ENCODE data around the gene HSD11B2. TPM values are rescaled to one million over a fixed set of nuclear protein-coding genes. Genes with fewer than 3 reads are reported as not detected.

The HSD11B2 gene
- total and polyA plus RNA-seq, 2 of the 4 experiments (the other 2 are of a cell fraction), result 0.26 TPM; not detected in 1

DNA sequence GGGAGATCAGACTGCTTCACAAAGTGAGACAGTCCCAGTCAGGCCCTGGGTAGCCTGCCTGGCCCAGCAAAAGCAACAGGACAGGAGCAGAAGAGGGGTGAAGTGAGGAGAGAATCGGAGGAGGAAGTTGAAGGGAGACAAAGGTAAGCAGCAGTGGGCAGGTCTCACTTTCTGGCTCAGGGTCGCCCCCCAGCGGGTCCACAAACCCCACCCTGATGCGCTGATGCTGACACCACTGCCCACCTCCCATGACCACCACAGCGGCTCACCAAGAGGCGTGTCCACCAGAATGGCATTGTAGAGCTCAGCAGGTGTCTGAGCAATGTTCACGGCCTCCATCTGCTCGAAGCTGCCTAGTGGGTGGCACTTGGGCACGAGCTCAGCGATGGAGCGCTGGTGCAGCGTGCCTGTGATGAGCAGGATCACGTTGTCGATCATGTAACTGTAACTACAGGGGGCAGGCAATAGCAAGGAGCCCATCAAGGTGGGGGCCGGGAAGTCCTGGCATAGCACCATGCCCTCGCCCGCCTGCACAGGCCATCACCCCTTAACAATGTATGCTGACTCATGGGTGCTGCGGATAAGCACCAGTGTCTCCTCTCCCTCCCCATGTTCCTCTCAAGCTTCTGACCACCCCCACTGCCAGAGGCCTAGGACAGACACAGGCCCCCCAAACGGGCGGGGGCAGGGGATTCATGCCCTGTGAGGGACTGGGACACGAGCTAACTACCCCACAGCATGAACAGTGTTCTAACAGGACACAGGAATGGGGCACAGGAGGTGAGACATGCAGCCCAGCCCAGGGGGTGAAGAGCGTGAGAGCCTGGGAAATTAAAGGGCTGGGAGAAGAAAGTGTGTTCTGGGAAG lies 13.6 kb downstream of the HSD11B2 start (continued):
- TF ChIP-seq, protein P1, sequence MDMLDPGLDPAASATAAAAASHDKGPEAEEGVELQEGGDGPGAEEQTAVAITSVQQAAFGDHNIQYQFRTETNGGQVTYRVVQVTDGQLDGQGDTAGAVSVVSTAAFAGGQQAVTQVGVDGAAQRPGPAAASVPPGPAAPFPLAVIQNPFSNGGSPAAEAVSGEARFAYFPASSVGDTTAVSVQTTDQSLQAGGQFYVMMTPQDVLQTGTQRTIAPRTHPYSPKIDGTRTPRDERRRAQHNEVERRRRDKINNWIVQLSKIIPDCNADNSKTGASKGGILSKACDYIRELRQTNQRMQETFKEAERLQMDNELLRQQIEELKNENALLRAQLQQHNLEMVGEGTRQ (IDR thresholded peaks at IDR 0.05; ENCODE audit: low read depth, low read length), result no peak

GRCh38 chr16:67445126-67445426 lies 14.2 kb downstream of the HSD11B2 start:
- Histone ChIP-seq H3K4ac (ENCODE audit: low read depth, low read length) (no peak overlapping the region), H2AK5ac (ENCODE audit: low read depth, low read length) (no peak overlapping the region), H3K4me2 (ENCODE audit: low read depth, low read length) (no peak overlapping the region), H3K27ac (ENCODE audit: insufficient read depth, low read length) (no peak overlapping the region), H2BK5ac (ENCODE audit: low read depth, low read length, poor library complexity, severe bottlenecking) (no peak overlapping the region), H2BK15ac (ENCODE audit: low read depth, low read length) (no peak overlapping the region), H3K9me1 (ENCODE audit: insufficient read depth, low read length) (peaks cover 7% of the 10 kb centered on the region; the same call in 1 of the 2 replicates), H4K20me1 (ENCODE audit: insufficient read depth, low read length) (peaks cover 60% of the 10 kb centered on the region), H3K9ac (ENCODE audit: low read depth, low read length) (no peak overlapping the region), H2BK120ac (ENCODE audit: low read depth, low read length) (no peak overlapping the region), H3K14ac (replicated peaks; ENCODE audit: low read depth, low read length) (no peak overlapping the region), H3K56ac (ENCODE audit: extremely low read depth, insufficient read depth, low read length) (no peak overlapping the region), H3K4me1 (ENCODE audit: control insufficient read depth, insufficient read depth, low read length) (peaks cover 44% of the 10 kb centered on the region), H2BK20ac (ENCODE audit: low read depth, low read length) (no peak overlapping the region), H4K5ac (ENCODE audit: low read depth, low read length) (no peak overlapping the region), H3K18ac (ENCODE audit: low read depth, low read length) (no peak overlapping the region), H3K23ac (ENCODE audit: low read depth, low read length) (no peak overlapping the region), H3K9me3 (ENCODE audit: control insufficient read depth, insufficient read depth, low read length) (no peaks in the 10 kb centered on the region), H3K4me3 (ENCODE audit: insufficient read depth, low read depth, low read length) (no peak overlapping the region), H3K36me3 (ENCODE audit: control insufficient read depth, insufficient read depth, low read length) (peaks cover 10% of the 10 kb centered on the region; the same call in 1 of the 2 replicates), H3K79me1 (ENCODE audit: low read depth in 1 of 2, low read length in 2 of 2) (peaks cover 0 to 65% of the 10 kb centered on the region in 2 experiments; a peak in 2 of 4 replicates), H4K8ac (ENCODE audit: low read depth in 2 of 2, low read length in 2 of 2) (no peak overlapping the region), H3K27me3 (ENCODE audit: control insufficient read depth, insufficient read depth, low read length) (no peaks in the 10 kb centered on the region), H4K91ac (ENCODE audit: insufficient read depth, low read depth, low read length) (no peak overlapping the region), H2AFZ (replicated peaks; ENCODE audit: low read length, poor library complexity) (no peak overlapping the region), H2AK9ac (replicated peaks; ENCODE audit: low read depth, low read length, poor library complexity) (no peak overlapping the region)
- no peak for DNase-seq
- POLR2A ChIA-PET (ENCODE audit: unreplicated experiment), result no interaction called here
- dilution Hi-C loops (cut with HindIII; ENCODE audit: low sequenced_read_pairs, unreplicated experiment) (no loop called here), intact Hi-C loops (cut with micrococcal nuclease) (no loop called here), in situ Hi-C loops (cut with MboI; ENCODE audit: low sequenced_read_pairs) (no loop called here)
- no TSS peak for BruUV-seq (replicated peaks)
- WGBS, 2 experiments (ENCODE audit: extremely low coverage in 2 of 2, insufficient read length in 1 of 2), result 98% methylated on average over 7 of the region's 7 CpGs; no CpG with 5 or more reads in 1 of the 2 experiments
- CTCF ChIA-PET, result no interaction called here
- ATAC-seq (ENCODE audit: low read depth), result no peak
- TF ChIP-seq, protein P2, sequence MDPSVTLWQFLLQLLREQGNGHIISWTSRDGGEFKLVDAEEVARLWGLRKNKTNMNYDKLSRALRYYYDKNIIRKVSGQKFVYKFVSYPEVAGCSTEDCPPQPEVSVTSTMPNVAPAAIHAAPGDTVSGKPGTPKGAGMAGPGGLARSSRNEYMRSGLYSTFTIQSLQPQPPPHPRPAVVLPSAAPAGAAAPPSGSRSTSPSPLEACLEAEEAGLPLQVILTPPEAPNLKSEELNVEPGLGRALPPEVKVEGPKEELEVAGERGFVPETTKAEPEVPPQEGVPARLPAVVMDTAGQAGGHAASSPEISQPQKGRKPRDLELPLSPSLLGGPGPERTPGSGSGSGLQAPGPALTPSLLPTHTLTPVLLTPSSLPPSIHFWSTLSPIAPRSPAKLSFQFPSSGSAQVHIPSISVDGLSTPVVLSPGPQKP (IDR thresholded peaks at IDR 0.05; ENCODE audit: borderline replicate concordance, low read depth, low read length), result no peak
- TF ChIP-seq, protein P3, sequence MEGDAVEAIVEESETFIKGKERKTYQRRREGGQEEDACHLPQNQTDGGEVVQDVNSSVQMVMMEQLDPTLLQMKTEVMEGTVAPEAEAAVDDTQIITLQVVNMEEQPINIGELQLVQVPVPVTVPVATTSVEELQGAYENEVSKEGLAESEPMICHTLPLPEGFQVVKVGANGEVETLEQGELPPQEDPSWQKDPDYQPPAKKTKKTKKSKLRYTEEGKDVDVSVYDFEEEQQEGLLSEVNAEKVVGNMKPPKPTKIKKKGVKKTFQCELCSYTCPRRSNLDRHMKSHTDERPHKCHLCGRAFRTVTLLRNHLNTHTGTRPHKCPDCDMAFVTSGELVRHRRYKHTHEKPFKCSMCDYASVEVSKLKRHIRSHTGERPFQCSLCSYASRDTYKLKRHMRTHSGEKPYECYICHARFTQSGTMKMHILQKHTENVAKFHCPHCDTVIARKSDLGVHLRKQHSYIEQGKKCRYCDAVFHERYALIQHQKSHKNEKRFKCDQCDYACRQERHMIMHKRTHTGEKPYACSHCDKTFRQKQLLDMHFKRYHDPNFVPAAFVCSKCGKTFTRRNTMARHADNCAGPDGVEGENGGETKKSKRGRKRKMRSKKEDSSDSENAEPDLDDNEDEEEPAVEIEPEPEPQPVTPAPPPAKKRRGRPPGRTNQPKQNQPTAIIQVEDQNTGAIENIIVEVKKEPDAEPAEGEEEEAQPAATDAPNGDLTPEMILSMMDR (conservative IDR thresholded peaks at IDR 0.05; ENCODE audit: low read depth, low read length), result no peak
- TF ChIP-seq CHD1 (IDR thresholded peaks at IDR 0.05; ENCODE audit: low read depth, low read length), result no peak

Data from IMR-90 (cell line).